ENCODE results near the gene HPS4.

- TF ChIP-seq POLR2A (IDR thresholded peaks at IDR 0.05) = no peak
- TF ChIP-seq, protein P1, sequence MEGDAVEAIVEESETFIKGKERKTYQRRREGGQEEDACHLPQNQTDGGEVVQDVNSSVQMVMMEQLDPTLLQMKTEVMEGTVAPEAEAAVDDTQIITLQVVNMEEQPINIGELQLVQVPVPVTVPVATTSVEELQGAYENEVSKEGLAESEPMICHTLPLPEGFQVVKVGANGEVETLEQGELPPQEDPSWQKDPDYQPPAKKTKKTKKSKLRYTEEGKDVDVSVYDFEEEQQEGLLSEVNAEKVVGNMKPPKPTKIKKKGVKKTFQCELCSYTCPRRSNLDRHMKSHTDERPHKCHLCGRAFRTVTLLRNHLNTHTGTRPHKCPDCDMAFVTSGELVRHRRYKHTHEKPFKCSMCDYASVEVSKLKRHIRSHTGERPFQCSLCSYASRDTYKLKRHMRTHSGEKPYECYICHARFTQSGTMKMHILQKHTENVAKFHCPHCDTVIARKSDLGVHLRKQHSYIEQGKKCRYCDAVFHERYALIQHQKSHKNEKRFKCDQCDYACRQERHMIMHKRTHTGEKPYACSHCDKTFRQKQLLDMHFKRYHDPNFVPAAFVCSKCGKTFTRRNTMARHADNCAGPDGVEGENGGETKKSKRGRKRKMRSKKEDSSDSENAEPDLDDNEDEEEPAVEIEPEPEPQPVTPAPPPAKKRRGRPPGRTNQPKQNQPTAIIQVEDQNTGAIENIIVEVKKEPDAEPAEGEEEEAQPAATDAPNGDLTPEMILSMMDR (IDR thresholded peaks at IDR 0.05) = no peak
These were observed 20.2 kb upstream of the HPS4 start for GRCh38 chr22:26503758-26504157.
